ENCODE results near the gene CCDC51.

GRCh38 chr3:48387634-48388033 lies 52.3 kb downstream of the CCDC51 start:
- TF ChIP-seq CTCF (conservative IDR thresholded peaks at IDR 0.05; ENCODE audit: low read depth in 2 of 2): no peak
- TF ChIP-seq POLR2AphosphoS5 (IDR thresholded peaks at IDR 0.05; ENCODE audit: low read depth): no peak
- TF ChIP-seq EZH2 (IDR thresholded peaks at IDR 0.05; ENCODE audit: low read depth, unreplicated experiment): no peak
- no peak for TF ChIP-seq ETS1 (IDR thresholded peaks at IDR 0.05)
- TF ChIP-seq EZH2phosphoT487 (IDR thresholded peaks at IDR 0.05; ENCODE audit: unreplicated experiment): no peak
- TF ChIP-seq REST (IDR thresholded peaks at IDR 0.05; ENCODE audit: unreplicated experiment): no peak
- TF ChIP-seq STAT1 (IDR thresholded peaks at IDR 0.05; ENCODE audit: unreplicated experiment): no peak
- TF ChIP-seq JUNB (IDR thresholded peaks at IDR 0.05; ENCODE audit: unreplicated experiment): no peak
- no peak for TF ChIP-seq ZNF114 (CRISPR knock-in tag; IDR thresholded peaks at IDR 0.05)
- no peak for TF ChIP-seq NANOG (IDR thresholded peaks at IDR 0.05; ENCODE audit: borderline replicate concordance)

Measured in GM23338 (cell line).